Inferior parietal cortex (tissue), 1 donor: ENCODE results near the gene MKKS.

Experiments used
- DNase-seq: peaks from one replicate; pipeline ENCODE4 v3.0.0-alpha.2; 2016; ENCODE audit errors: extremely low spot score

MKKS gene

GRCh38 chr20:10368702-10369041 lies 65.3 kb downstream of the MKKS start:
- DNase-seq: no peak

GRCh38 chr20:10367943-10368701 lies 65.9 kb downstream of the MKKS start:
- DNase-seq: no peak

- DNase-seq: no peak
Observed at GRCh38 chr20:10367693-10367942, 66.4 kb downstream of the MKKS start.

GRCh38 chr20:10366898-10367692 lies 66.9 kb downstream of the MKKS start:
- DNase-seq: no peak

- DNase-seq: no peak
Observed at GRCh38 chr20:10362674-10363073, 71.3 kb downstream of the MKKS start.

GRCh38 chr20:10360878-10361277 lies 73.1 kb downstream of the MKKS start:
- no peak for DNase-seq

GRCh38 chr20:10359621-10360040 lies 74.4 kb downstream of the MKKS start:
- no peak for DNase-seq

- no peak for DNase-seq
Observed at GRCh38 chr20:10357974-10358373, 76.0 kb downstream of the MKKS start.

GRCh38 chr20:10357061-10357708 lies 76.8 kb downstream of the MKKS start:
- no peak for DNase-seq

GRCh38 chr20:10356628-10357027 lies 77.4 kb downstream of the MKKS start:
- no peak for DNase-seq

- no peak for DNase-seq
Observed at GRCh38 chr20:10352934-10353824, 80.8 kb downstream of the MKKS start.
